ENCODE data around the gene ITIH5.
"Not testable (repeated sequence)": the region's sequence is repeated elsewhere in the genome, so short reads cannot be mapped to it uniquely, and the experiment has no call there.

ITIH5 gene

GRCh38 chr10:7666253-7667023 lies at the start of gene ITIH5:
ITIH5 (minus strand) TSS chr10:7666966; CDS start chr10:7666892, 74 bp downstream.
- no peak for TF ChIP-seq NFRKB (IDR thresholded peaks at IDR 0.05)
- CTCF ChIA-PET, result interaction anchor here (1.3 to 2.4 kb wide), 2 partner anchors 21 to 141 kb away, joined by 5 to 7 read pairs; no protein-coding TSS in a partner anchor
- DNase-seq (ENCODE audit: extremely low spot score), result peak; percentile 36
- POLR2A ChIA-PET, result no interaction called here

- no peak for DNase-seq (ENCODE audit: extremely low spot score)
- ChIA-PET POLR2A (no interaction called here), CTCF (interaction anchor here (0.6 to 1.1 kb wide), 2 partner anchors 29 to 81 kb away, joined by 3 to 4 read pairs; no protein-coding TSS in a partner anchor)
- no peak for TF ChIP-seq FOXM1 (IDR thresholded peaks at IDR 0.05; ENCODE audit: borderline replicate concordance)
- no peak for TF ChIP-seq PKNOX1 (IDR thresholded peaks at IDR 0.05)
- no peak for TF ChIP-seq FOXA1 (IDR thresholded peaks at IDR 0.05)
- no peak for TF ChIP-seq NFRKB (IDR thresholded peaks at IDR 0.05)
- TF ChIP-seq ZNF384 (IDR thresholded peaks at IDR 0.05), result no peak
- no peak for TF ChIP-seq CTBP1 (IDR thresholded peaks at IDR 0.05; ENCODE audit: borderline replicate concordance)
- TF ChIP-seq FOXK2 (IDR thresholded peaks at IDR 0.05), result no peak
- TF ChIP-seq BHLHE40 (IDR thresholded peaks at IDR 0.05; ENCODE audit: borderline replicate concordance), result no peak
- no peak for TF ChIP-seq SP1 (IDR thresholded peaks at IDR 0.05)
- no peak for TF ChIP-seq HDGF (IDR thresholded peaks at IDR 0.05; ENCODE audit: borderline replicate concordance)
- no peak for TF ChIP-seq L3MBTL2 (conservative IDR thresholded peaks at IDR 0.05)
- TF ChIP-seq TARDBP (IDR thresholded peaks at IDR 0.05), result no peak
- TF ChIP-seq SUZ12 (IDR thresholded peaks at IDR 0.05), result no peak
- no peak for TF ChIP-seq ARNT (IDR thresholded peaks at IDR 0.05)
Measured at GRCh38 chr10:7715515-7715914, 48.7 kb upstream of the ITIH5 start.

GRCh38 chr10:7711075-7711474 lies 44.3 kb upstream of the ITIH5 start:
- CTCF ChIA-PET; POLR2A ChIA-PET; DNase-seq (ENCODE audit: extremely low spot score): not testable (repeated sequence)

- ChIA-PET CTCF (interaction anchor here (0.7 kb wide), 1 partner anchor 1537 kb away, joined by 7 read pairs; no protein-coding TSS in a partner anchor), POLR2A (no interaction called here)
- TF ChIP-seq L3MBTL2 (conservative IDR thresholded peaks at IDR 0.05), result no peak
- TF ChIP-seq NFRKB (IDR thresholded peaks at IDR 0.05), result no peak
- TF ChIP-seq FOXM1 (IDR thresholded peaks at IDR 0.05; ENCODE audit: borderline replicate concordance), result no peak
- no peak for TF ChIP-seq ARNT (IDR thresholded peaks at IDR 0.05)
- no peak for TF ChIP-seq CTBP1 (IDR thresholded peaks at IDR 0.05; ENCODE audit: borderline replicate concordance)
- TF ChIP-seq TARDBP (IDR thresholded peaks at IDR 0.05), result no peak
- no peak for TF ChIP-seq SP1 (IDR thresholded peaks at IDR 0.05)
- no peak for TF ChIP-seq ZNF384 (IDR thresholded peaks at IDR 0.05)
- no peak for TF ChIP-seq SUZ12 (IDR thresholded peaks at IDR 0.05)
- TF ChIP-seq FOXA1 (IDR thresholded peaks at IDR 0.05), result no peak
- no peak for TF ChIP-seq ELF4 (IDR thresholded peaks at IDR 0.05)
- no peak for TF ChIP-seq BHLHE40 (IDR thresholded peaks at IDR 0.05; ENCODE audit: borderline replicate concordance)
- TF ChIP-seq HDGF (IDR thresholded peaks at IDR 0.05; ENCODE audit: borderline replicate concordance), result no peak
- TF ChIP-seq PKNOX1 (IDR thresholded peaks at IDR 0.05), result no peak
- TF ChIP-seq FOXK2 (IDR thresholded peaks at IDR 0.05), result no peak
- TF ChIP-seq LEF1 (IDR thresholded peaks at IDR 0.05; ENCODE audit: borderline replicate concordance), result no peak
- no peak for DNase-seq (ENCODE audit: extremely low spot score)
Measured at GRCh38 chr10:7710446-7710845, 43.7 kb upstream of the ITIH5 start.

- DNase-seq (ENCODE audit: extremely low spot score), result no peak
- ChIA-PET CTCF (interaction anchor here (1.0 kb wide), 1 partner anchor 11 kb away, joined by 3 read pairs; no protein-coding TSS in a partner anchor), POLR2A (no interaction called here)
- no peak for TF ChIP-seq SUZ12 (IDR thresholded peaks at IDR 0.05)
- TF ChIP-seq HDGF (IDR thresholded peaks at IDR 0.05; ENCODE audit: borderline replicate concordance), result no peak
- no peak for TF ChIP-seq TARDBP (IDR thresholded peaks at IDR 0.05)
- TF ChIP-seq FOXA1 (IDR thresholded peaks at IDR 0.05), result no peak
- TF ChIP-seq L3MBTL2 (conservative IDR thresholded peaks at IDR 0.05), result no peak
- no peak for TF ChIP-seq FOXM1 (IDR thresholded peaks at IDR 0.05; ENCODE audit: borderline replicate concordance)
- TF ChIP-seq SP1 (IDR thresholded peaks at IDR 0.05), result no peak
- TF ChIP-seq ELF4 (IDR thresholded peaks at IDR 0.05), result no peak
- TF ChIP-seq NFRKB (IDR thresholded peaks at IDR 0.05), result no peak
- TF ChIP-seq ARNT (IDR thresholded peaks at IDR 0.05), result no peak
- TF ChIP-seq FOXK2 (IDR thresholded peaks at IDR 0.05), result no peak
- TF ChIP-seq BHLHE40 (IDR thresholded peaks at IDR 0.05; ENCODE audit: borderline replicate concordance), result no peak
- TF ChIP-seq PKNOX1 (IDR thresholded peaks at IDR 0.05), result no peak
- TF ChIP-seq LEF1 (IDR thresholded peaks at IDR 0.05; ENCODE audit: borderline replicate concordance), result no peak
- no peak for TF ChIP-seq ZNF384 (IDR thresholded peaks at IDR 0.05)
Measured at GRCh38 chr10:7708832-7709231, 42.1 kb upstream of the ITIH5 start.

GRCh38 chr10:7707858-7708622 lies 41.3 kb upstream of the ITIH5 start:
- TF ChIP-seq TARDBP (IDR thresholded peaks at IDR 0.05) (no peak), ZNF384 (IDR thresholded peaks at IDR 0.05) (no peak), NFRKB (IDR thresholded peaks at IDR 0.05) (no peak), HDGF (IDR thresholded peaks at IDR 0.05; ENCODE audit: borderline replicate concordance) (no peak), SUZ12 (IDR thresholded peaks at IDR 0.05) (no peak), FOXA1 (IDR thresholded peaks at IDR 0.05) (no peak), PKNOX1 (IDR thresholded peaks at IDR 0.05) (no peak), LEF1 (IDR thresholded peaks at IDR 0.05; ENCODE audit: borderline replicate concordance) (no peak), ARNT (IDR thresholded peaks at IDR 0.05) (no peak), CTBP1 (IDR thresholded peaks at IDR 0.05; ENCODE audit: borderline replicate concordance) (no peak), FOXK2 (IDR thresholded peaks at IDR 0.05) (no peak), ELF4 (IDR thresholded peaks at IDR 0.05) (no peak), FOXM1 (IDR thresholded peaks at IDR 0.05; ENCODE audit: borderline replicate concordance) (no peak), L3MBTL2 (conservative IDR thresholded peaks at IDR 0.05) (no peak), SP1 (IDR thresholded peaks at IDR 0.05) (no peak), BHLHE40 (IDR thresholded peaks at IDR 0.05; ENCODE audit: borderline replicate concordance) (no peak)
- ChIA-PET POLR2A (no interaction called here), CTCF (interaction anchor here (0.6 to 1.0 kb wide), 2 partner anchors 10 to 838 kb away, joined by 3 read pairs; no protein-coding TSS in a partner anchor)
- DNase-seq (ENCODE audit: extremely low spot score), result no peak

Data from HEK293T (cell line).